HG02588 (cell line): Measurements from ENCODE around the gene DSPP.
"Not testable (repeated sequence)": the region's sequence is repeated elsewhere in the genome, so short reads cannot be mapped to it uniquely, and the experiment has no call there.

Experiments used
- ATAC-seq: cut with Tn5 transposase; IDR thresholded peaks from one replicate; pipeline ENCODE4 v1.9.1; 2021; ENCODE audit warnings: mild to moderate bottlenecking, moderate library complexity; ENCODE audit not compliant: unreplicated experiment

DSPP gene

DNA sequence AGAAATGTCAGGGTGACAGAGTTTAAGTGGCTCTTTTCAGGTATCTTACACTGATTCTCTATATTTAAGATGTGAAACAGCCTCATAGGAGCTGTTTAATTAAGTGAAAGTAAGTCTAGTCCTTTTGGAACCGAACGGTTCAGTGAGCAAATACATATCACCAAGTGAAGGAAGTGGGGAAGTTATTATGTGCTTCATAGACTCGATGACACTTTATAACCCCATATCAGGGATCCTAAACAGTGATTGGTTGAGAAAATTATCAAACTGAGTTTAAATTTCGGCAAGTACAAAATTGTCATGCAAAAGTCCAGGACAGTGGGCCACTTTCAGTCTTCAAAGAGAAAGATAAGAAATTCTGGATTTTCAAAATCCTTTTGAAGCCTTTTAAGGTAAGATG lies at the start of gene DSPP:
Gene DSPP, plus strand, starts transcription at position 301 of the 400 bp plus-strand sequence. CDS start 2,380 bp downstream, outside the sequence.
- ATAC-seq = no peak

- peak; percentile 100 for ATAC-seq
Observed at GRCh38 chr4:87559090-87559837, 49.1 kb upstream of the DSPP start.

DNA sequence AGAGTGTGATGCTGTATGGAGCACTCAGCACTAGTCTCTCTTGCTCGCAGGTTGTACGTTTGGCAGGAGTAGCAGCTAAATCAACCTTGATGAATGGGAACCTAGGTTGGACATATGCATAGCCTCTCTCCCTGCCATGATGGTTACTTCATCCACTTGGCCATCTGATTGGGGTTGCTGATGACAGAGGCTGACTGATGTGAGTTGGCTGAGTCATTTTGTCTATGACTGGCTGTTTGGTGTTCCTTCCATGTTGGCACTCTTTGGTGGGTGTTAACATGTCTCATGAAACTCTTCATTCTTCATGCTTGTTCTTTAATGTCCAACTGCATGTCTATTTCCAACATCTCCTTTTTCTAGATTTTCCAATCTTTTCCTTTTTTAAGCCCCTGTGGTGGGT lies 47.5 kb upstream of the DSPP start:
- no peak for ATAC-seq

DNA sequence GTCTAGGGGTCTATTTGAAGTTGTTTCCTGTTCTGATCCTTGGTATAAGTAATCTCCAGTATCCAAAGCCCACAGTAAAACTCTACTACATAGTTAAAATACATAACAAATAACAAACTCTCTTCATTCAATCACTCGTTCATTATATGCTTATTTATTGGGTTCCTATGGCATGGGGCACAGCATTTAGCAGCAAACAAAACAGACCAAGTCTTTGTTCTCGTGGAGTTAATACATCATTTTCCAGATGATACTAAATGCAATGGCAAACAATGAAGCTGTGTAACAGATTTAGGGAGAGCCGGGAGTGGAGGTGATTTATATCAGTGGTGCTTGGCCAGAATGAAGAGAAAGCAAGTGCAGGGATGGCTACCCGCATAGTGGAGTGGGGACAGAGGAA lies 42.6 kb upstream of the DSPP start:
- ATAC-seq = no peak

DNA sequence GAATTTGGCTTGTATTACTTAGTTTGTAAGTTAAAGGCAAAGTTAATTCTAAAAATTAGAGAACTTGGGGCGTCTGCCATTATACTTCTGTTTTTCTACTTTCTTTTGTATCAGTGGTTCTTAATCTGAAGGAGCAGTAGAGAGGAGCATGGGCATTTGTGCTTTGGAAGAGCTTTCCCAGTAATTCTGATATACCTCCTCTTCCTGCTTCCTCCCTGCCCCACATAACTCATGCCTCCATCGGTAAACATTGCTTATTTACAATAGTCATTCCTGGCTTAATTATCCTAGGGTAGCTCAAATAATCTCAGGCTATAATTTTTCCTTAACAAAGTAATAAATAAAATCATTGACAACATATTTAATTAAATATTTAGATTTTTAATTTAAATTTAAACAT lies 42.1 kb upstream of the DSPP start:
- no peak for ATAC-seq

DNA sequence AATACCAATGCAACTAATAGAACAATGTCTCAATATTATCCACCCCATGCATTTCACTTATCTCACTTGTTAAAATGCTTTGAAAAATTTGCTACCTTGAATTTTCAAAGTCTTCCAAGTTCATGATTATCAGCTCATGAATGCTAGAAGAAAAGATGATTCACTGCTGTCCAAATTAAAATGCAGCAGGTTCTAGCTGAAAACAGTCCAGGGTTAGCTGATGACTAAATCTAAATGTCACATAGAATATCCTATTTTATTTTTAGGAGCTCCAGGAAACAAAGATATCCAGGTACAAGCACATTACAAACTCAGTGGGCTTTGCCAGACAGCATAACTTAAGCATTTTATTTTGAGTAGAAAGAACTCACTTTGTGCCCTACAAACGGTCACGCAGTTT lies 41.1 kb upstream of the DSPP start:
- no peak for ATAC-seq

DNA sequence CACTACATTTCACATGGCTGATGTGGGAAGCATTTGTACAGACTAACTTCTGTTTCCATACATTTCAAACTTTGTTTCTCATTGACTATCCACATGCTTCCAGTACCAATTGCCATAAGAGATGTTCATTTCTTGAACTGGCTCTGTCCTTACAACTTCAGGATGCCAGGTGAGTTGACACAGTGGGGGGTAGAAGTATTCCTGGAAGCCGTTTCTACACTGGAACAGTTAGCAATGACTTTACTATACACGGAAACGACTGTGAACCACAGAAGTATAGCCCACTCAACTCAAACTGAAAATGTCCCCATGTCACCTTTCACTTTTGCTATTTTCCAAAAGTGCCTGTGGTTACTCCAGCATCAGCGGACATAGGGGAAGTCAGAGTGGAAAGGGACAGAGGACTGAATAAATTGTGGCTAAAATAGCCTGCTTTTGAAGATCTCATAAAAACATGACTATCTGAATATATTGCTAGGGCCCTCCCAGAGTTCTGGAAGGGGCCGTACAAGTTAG lies 38.0 kb upstream of the DSPP start:
- no peak for ATAC-seq

GRCh38 chr4:87574376-87574775 lies 34.0 kb upstream of the DSPP start:
- ATAC-seq = not testable (repeated sequence)

DNA sequence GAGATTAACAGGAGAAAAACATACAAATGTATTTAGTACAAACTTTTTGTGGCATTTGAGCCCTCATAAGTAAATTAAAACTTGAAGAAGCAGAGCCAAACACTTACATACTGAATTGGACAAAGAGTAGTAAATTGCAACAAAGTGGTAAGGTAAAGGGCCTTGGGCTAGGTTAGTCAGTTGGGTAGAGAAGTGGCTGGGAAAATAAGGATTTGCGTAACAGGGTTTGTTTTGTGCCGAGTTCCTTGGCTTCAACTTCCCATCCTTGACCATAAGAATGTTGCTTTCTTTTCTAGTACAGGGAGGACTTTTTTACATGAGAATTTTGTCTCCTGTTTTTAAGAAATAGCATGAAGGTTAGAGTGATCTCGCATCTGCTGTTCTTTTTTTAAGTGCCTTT lies 33.3 kb upstream of the DSPP start:
- no peak for ATAC-seq

DNA sequence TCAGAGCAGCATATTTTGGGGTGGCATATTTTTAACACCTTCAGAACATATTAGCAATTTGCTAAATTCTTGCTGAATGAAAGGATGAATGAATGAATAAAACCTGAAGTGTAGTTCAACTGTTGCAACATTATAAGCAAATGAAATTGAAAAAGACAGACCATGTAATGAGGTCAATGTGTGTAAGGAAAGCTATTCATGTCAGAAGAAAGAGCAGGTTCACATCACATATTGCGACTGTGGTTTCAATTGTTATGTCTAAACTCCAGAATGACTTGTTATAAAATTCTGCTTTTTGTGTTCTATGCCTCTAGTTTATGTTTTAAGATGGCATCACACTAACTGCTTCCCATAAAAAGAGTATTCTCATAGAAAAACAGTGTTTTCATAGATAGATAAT lies 32.9 kb upstream of the DSPP start:
- ATAC-seq = no peak

GRCh38 chr4:87575983-87576382 lies 32.3 kb upstream of the DSPP start:
- ATAC-seq = no peak

GRCh38 chr4:87579478-87579877 lies 28.9 kb upstream of the DSPP start:
- ATAC-seq = no peak

- no peak for ATAC-seq
Observed at GRCh38 chr4:87580057-87580456, 28.3 kb upstream of the DSPP start.

DNA sequence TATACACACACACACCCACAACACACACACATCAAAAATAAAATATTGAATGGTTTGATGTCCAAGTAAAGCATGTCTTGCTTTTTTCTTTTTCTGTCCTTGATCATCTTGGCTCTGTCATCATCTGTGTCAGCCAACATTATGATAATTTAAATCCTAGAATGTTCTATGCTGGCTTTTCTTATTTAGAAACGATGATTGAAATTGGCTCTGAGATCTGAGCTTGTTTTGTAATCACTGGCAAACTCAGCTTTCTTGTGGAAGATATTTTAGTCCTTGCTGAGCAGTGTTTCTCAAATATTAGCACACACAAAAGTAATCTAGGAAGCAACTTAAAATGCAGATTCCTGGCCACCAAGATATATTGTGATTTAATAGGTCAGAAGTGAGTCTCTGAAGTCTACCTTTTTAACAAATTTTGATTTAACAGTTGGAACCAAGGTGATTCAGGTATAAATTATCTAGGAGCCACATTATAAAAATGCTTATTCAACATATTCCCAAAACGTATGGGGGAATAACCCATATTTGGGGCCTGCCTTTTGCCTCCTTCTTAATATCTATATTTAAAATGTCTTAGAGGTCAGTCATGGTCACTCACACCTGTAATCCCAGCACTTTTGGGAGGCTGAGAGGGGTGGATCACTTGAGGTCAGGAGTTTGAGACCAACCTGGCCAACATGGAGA lies 24.0 kb upstream of the DSPP start:
- ATAC-seq = no peak

DNA sequence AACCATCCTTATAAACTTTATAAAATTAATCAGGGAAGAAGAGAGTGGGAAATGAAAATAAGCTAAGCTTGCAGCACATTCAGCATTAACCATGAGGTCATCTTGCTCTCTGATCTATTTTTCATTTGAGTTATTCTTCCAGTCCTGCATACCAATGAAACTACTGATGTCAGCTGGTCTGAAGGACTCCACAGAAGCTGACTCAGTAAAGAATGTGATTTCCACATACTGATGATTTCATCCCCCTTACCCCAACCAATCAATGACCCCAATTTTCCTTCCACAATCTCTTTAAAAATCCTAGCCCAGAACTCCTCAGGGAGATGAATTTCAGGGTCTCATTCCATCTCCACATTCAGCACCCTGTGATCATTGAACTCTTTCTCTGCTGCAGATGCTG lies 18.8 kb upstream of the DSPP start:
- ATAC-seq = no peak

DNA sequence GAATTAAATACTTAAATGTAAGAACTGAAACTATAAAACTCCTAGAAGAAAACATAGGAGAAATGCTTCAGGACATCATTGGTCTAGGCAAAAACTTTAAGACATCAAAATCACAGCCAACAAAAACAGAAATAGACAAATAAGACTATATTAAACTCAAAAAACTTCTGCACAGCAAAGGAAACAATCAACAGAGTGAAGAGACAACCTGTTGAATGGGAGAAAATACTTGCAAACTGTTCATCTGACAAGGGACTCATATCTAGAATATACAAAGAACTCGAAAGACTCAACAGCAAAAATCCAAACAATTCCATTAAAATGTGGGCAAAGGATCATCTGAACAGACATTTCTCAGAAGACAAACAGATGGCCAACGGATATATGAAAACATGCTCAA lies 16.2 kb upstream of the DSPP start:
- no peak for ATAC-seq

DNA sequence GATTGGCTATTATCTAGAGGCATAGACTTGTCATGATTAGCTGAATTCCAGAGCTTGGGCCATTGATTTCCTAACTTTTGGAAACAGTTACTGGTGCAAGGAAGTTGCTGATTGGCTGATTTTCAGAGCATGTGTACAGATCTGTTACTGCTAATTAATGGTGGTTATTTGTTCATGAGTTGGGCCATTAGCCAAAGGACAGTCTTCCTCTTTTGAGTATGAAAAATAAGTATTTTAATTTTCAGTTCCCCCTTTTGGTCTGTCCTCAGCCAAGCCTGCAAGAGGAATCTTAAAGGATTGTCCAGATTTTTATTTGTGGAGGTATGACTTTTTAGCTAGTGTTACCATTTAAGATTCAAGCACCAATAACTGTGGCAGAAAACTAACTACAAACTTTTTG lies 7.0 kb upstream of the DSPP start:
- ATAC-seq = no peak

GRCh38 chr4:87614292-87614890 lies 6.1 kb downstream of the DSPP start:
- ATAC-seq = no peak

- no peak for ATAC-seq
Observed at GRCh38 chr4:87616268-87616667, 7.9 kb downstream of the DSPP start.

DNA sequence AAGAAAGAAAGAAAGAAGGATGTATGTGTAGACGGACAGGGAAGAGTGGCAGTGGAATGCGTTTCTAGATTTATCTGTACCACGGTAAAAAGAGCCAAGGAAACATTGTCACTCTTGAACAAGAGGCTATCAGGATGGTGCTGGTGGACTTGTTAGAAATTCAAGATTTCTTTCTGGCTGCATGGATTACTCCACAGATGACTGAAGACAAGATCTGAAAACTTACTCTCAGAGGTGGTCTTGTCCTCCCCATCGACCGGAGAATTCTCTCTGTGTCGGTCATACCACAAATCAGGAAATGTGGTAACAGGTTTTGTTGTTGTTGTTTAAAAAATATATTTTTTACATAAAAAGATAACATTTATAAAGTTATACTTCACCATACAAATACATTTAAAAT lies 11.8 kb downstream of the DSPP start:
- no peak for ATAC-seq

GRCh38 chr4:87620491-87620890 lies 12.2 kb downstream of the DSPP start:
- no peak for ATAC-seq

GRCh38 chr4:87622303-87622702 lies 14.0 kb downstream of the DSPP start:
- ATAC-seq = no peak
